ENCODE data around the gene CLEC16A.
"Not testable (repeated sequence)": the region's sequence is repeated elsewhere in the genome, so short reads cannot be mapped to it uniquely, and the experiment has no call there.

CLEC16A gene

GRCh38 chr16:11210260-11210659 is 265.9 kb downstream of the CLEC16A start:
- DNase-seq = no peak

DNA sequence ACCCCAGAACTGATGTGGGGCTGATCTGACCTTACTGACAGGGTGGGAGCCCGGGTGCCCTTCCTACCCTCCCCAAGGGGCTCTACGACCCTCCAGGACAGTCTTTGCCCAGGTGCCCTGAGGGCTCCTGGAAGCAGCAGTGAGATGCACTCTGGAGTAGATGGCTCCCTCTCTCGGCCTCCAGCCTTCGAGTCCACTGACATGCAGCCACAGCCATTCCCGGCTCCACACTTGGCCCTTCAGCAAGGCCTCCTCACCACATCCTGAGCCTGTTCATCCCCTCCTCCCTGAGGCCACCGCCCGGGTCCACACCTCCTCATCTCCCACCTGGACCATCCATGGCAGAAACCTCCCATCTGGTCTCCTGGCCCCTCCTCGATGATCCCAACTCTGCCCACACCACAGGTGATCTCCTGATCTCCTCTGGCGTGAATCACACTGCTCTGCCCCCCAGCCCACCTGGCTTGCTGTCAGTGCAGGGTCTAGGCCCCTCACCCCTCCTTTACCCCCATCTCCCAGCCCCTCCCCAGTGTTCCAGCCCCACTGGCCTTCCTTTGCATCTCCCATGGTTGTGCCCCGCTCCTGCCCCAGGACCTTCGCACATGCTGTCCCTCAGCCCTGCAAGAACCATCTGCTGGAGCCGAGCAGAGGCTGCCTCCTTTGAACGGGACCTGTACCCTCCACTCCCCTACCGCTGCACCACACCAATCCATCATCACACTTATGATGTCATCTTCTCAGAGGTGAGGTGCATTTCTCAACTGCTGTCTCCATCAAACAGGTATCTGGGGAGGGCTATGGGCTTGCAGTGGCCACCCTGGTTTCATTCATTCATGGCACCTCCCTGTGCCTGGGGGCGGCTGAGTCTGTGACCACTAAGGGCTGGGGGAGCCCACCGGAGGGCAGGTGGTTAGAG is 267.0 kb downstream of the CLEC16A start:
- DNase-seq = no peak

- DNase-seq = no peak
Measured at GRCh38 chr16:11211977-11212797, 267.8 kb downstream of the CLEC16A start.

DNA sequence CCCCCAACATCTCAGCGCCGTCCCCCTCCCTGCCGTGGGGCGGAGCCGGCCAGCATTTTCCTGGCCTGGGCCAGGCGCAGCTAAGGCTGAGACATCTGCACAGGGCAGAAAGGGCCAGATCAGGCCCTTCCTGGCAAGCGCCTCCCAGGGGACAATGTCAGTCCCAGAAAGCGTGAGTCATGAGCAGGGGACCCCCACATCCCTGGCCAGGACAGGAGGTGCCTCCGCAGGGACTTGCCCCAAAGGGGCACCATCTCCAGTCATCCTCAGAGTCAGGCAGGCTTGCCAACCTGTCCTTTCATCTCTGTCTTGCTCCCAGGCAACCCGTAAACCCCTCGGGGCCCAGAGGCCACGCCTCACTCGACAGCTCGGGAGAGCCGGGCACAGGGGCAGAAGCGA is 268.4 kb downstream of the CLEC16A start:
- no peak for DNase-seq

DNA sequence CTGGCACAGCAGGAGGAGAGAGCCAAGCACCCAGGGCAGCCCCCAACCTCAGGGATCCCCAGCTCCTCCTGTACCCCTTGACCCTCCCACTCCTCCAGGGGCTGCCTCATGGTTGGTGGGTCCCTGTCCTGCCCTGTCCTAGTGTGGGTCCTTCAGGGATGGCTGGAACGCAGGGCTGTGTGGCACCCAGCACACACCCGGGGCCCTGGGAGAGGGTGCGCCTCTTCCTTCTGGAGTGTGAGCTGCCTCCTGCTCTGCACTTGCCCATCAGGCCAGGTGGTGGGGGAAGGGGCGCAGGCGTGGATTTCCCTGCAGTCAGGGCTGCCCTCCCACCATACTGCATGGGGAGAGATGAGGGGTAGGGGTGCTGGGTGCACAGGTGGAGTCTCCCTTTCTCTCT is 269.0 kb downstream of the CLEC16A start:
- no peak for DNase-seq

DNA sequence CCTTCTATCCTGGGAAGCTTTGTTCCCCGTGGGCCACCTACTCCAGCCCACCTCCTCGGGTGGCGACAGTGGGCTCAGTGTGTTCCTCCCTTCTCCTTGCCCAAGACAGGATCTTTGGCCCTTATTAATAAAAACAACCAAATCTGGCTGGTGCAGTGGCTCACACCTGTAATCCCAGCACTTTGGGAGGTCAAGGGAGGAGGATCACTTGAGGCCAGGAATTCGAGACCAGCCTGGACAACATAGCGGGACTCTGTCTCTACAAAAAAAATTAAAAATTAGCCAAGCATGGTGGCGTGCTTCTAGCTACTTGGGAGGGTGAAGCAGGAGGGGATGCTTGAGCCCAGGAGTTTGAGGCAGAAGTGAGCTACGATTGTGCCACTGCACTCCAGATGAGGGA is 269.4 kb downstream of the CLEC16A start:
- no peak for DNase-seq

- DNase-seq = no peak
Measured at GRCh38 chr16:11215935-11216556, 271.7 kb downstream of the CLEC16A start.

- DNase-seq = no peak
Measured at GRCh38 chr16:11217651-11218603, 273.6 kb downstream of the CLEC16A start.

DNA sequence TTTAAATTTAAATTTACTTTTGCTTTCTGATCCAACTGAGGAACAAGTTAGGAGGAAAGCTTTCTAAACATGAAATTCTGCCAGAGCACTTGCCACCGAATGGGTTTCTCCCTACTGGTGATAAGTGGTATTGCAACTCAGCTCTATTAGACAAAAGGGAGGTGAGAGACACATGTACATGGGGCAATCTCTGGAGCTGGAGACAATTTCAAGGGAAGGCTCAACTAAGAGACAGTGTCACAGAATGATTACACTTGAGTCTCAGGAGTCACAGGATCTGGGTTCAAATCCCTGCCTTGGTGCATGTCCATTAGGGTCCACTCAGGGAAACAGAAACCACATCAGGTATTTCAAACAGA is 274.2 kb downstream of the CLEC16A start:
- no peak for DNase-seq

DNA sequence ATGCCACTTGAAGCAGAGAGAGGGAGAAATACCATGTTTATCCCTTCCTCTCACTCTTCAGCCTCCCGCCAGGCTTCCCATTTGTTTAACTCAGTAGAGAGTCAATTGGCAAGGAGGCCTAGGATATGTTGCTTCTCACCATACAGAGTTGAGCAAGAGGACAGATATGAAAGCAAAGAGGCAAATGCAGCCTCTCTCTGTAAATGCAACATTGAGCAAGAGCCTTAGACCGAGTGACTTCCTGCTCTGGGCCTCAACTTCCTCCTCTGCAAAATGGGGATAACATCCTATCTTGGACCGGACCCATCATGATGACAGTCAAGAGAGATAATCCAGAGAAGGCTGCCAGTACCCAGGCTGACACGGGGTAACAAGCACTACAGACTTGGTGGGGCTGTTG is 274.8 kb downstream of the CLEC16A start:
- no peak for DNase-seq

GRCh38 chr16:11220507-11220906 is 276.1 kb downstream of the CLEC16A start:
- DNase-seq = not testable (repeated sequence)

GRCh38 chr16:11224096-11224893 is 279.9 kb downstream of the CLEC16A start:
- no peak for DNase-seq

DNA sequence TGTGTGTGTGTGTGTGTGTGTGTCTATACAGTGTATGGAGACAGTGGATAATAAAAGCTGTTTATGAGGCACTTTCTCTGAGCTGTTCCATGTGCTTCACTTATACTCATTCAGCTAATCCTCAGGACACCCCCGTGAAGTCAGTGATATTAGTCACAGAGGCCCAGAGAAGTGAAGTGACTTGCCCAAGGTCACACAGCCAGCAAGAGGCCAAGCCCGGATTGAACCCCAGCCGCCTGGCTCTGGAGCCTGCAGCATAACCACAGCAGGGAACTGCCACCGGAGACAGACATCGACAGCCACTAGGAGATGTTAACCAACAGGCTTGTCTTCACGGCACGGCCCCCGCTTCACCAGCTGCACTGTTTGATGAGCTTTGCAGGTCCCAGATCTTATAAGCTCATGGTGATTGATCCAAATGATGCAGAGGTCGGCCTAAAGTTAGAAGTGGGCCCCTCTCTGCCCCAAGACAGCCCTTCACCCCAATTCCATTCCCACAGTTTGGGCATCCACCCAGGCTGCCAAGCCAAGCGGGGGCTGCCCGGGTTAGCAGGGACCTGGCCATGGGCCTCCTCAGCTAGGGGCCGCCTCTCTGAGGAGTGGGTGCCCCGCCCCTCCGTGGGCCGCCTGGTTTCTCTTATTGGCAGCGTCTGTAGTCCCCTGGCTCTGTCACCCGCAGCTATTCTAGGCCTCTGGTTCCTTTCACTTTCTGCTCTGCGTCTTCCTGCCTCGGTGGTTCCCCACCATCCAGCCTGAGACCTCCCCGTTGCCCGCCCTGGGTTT is 280.7 kb downstream of the CLEC16A start:
- DNase-seq = no peak

GRCh38 chr16:11225677-11226549 is 281.5 kb downstream of the CLEC16A start:
- no peak for DNase-seq

GRCh38 chr16:11229432-11229831 is 285.1 kb downstream of the CLEC16A start:
- DNase-seq = no peak

DNA sequence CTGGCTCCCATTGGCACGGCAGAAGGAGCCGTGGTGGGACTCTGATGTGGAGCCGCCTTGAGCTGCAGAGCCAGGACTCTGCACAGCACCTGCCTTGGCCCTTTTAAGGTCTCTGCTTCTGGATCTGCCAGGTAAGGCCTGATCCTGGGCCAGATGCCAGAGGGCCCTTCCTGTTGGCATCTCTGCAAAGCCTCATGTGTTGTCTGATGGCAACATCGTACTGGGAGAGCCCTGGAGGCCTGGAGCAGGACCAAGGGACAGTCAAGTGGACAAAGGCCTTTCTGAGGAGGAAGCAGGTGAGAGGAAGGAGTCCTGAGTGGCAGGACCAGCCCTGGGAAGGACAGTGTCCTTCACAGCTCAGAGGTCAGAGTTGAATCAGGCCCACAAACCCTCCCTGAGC is 285.5 kb downstream of the CLEC16A start:
- no peak for DNase-seq

DNA sequence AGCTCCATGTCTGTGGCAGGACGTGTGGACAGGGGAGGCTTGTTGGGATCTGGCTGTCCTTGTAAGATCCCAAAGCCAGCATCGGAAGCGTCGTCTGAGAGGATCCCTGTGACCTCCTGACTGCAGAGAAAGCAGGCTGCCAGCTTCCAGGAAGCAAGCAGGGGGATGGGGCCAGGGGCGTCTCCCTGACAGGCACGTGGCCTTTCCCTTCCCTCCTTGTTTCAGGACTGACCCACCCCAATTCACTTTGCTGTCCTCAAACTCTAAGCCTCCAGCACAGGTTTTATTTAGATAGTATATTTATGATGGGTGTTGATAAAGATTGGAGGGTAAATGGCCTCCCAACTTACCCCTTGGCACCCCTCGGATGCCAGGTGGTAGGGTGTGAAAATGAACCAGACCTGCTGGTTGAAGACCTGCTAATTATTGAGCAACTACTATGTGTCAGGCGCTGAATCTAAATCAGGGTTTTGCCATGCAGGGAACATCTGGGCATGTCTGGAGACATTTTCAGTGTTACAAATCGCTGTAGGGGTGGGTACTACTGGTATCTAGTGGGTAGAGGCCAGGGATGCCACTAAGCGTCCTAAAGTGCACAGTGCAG is 287.1 kb downstream of the CLEC16A start:
- DNase-seq = no peak
